Esophagus muscularis mucosa (tissue), 4 donors: ENCODE measurements around the gene PROCA1.

ENCODE experiments used
- EP300 ChIP-seq: sonication (generic); formaldehyde crosslinking; IDR thresholded peaks from one replicate; pipeline ENCODE4 v1.6.1; 2017; ENCODE audit warnings: antibody characterized with exemption
- POLR2A ChIP-seq: fragments of 450-650 bp; IDR thresholded peaks from one replicate; pipeline ENCODE4 v1.6.1; 2017; ENCODE audit warnings: antibody characterized with exemption, moderate library complexity, mild to moderate bottlenecking, low read depth
- POLR2AphosphoS5 ChIP-seq, 2 donors: sonication (generic); formaldehyde crosslinking; IDR thresholded peaks; one replicate each; pipeline ENCODE4 v1.6.1; 2017; ENCODE audit warnings: antibody characterized with exemption in 2 of 2
- TF ChIP-seq, protein P1 (sequence below), 3 experiments: fragments of 200-600 bp in 2 of 3; fragments of 450-650 bp in 1 of 3; sonication (generic) in 2 of 3; IDR thresholded peaks; one replicate each; pipeline ENCODE4 v1.5.1; 2017 to 2019; ENCODE audit warnings: antibody characterized with exemption in 3 of 3, mild to moderate bottlenecking in 2 of 3, moderate library complexity in 1 of 3

DNA sequence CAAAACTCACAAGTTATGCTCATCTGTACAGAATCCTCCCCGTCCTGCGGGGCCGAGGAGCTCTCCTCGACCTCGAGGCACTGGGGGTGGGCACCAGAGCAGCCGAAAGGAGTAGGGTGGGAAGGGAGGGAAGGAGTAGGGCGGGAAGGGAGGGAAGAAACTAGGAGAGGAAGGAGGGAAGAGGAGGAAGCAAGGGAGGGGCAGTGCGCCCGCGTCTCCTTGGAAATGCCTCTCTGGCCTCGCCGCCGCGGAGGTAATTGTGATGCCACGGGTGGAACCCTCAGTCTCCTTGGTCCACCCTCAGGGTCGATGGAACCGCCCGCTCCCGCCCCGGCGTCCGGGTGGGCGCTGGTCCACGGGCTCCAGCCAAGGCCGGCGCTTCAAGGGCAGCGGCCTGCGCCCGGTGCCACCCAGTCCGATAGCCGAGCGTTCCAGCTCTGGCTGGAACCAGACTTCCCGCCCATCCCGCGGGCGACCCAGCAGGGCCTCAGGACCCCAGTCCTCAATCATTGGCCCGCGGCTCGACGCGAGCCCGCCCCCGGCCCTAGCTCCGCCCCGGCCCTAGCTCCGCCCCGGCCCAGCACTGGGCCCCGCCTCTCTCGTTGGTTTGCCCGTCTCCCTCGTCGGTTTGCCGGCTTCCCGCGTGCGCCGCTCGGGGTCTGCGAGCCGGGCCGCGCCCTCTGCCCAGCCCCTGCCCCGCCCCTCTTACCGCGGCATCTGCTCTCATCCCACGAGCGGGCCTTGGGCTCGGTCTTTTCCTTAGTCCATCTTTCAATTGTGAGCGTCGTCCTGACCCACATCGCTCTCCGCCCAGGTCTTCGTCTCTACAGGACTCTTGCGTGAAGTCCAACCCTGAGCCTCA, 596 bp downstream of the PROCA1 start:
- TF ChIP-seq POLR2AphosphoS5 (IDR thresholded peaks at IDR 0.05), result peak; percentile 80 to 90
- TF ChIP-seq, protein P1, sequence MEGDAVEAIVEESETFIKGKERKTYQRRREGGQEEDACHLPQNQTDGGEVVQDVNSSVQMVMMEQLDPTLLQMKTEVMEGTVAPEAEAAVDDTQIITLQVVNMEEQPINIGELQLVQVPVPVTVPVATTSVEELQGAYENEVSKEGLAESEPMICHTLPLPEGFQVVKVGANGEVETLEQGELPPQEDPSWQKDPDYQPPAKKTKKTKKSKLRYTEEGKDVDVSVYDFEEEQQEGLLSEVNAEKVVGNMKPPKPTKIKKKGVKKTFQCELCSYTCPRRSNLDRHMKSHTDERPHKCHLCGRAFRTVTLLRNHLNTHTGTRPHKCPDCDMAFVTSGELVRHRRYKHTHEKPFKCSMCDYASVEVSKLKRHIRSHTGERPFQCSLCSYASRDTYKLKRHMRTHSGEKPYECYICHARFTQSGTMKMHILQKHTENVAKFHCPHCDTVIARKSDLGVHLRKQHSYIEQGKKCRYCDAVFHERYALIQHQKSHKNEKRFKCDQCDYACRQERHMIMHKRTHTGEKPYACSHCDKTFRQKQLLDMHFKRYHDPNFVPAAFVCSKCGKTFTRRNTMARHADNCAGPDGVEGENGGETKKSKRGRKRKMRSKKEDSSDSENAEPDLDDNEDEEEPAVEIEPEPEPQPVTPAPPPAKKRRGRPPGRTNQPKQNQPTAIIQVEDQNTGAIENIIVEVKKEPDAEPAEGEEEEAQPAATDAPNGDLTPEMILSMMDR (IDR thresholded peaks at IDR 0.05), result no peak
- no peak for TF ChIP-seq EP300
- peak; percentile 27 for TF ChIP-seq POLR2A
